ENCODE measurements around the gene SMC1A.
"Not testable (repeated sequence)": the region's sequence is repeated elsewhere in the genome, so short reads cannot be mapped to it uniquely, and the experiment has no call there.

DNA sequence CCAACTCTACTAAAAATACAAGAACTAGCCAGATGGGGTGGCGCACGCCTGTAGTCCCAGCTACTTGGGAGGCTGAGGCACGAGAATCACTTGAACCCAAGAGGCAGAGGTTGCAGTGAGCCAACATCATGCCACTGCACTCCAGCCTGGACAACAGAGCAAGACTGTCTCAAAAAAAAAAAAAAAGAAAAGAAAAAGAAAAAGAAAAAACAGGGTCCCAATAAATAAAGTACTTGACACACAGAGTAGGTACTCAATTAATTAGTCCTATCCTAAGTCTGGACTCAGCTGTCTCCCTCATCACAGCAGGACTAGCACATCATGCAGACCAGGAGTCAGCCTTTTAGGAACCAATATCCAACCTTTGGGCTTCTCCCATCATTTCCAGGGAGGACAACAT, 2.1 kb downstream of the SMC1A start:
- not testable (repeated sequence) for TF ChIP-seq POLR2A (IDR thresholded peaks at IDR 0.05; ENCODE audit: low read length); GATA1 (IDR thresholded peaks at IDR 0.05; ENCODE audit: low read depth, low read length)
